ENCODE measurements around the gene CCT7. TPM values are rescaled to one million over a fixed set of nuclear protein-coding genes. Genes with fewer than 3 reads are reported as not detected.

Gene CCT7
- total RNA-seq, 1 experiment from 2014 or later, result 982 TPM

GRCh38 chr2:73263540-73264331, 29.6 kb downstream of the CCT7 start:
- no peak for DNase-seq (ENCODE audit: low spot score)
- in situ Hi-C loops (cut with HindIII; ENCODE audit: low sequenced_read_pairs), result no loop called here

GRCh38 chr2:73264332-73264606, 30.2 kb downstream of the CCT7 start:
- in situ Hi-C loops (cut with HindIII; ENCODE audit: low sequenced_read_pairs), result no loop called here
- DNase-seq (ENCODE audit: low spot score), result no peak

- in situ Hi-C loops (cut with HindIII; ENCODE audit: low sequenced_read_pairs), result no loop called here
- DNase-seq (ENCODE audit: low spot score), result no peak
Measured at GRCh38 chr2:73264783-73265182, 30.7 kb downstream of the CCT7 start.

GRCh38 chr2:73265298-73266060, 31.4 kb downstream of the CCT7 start:
- no peak for DNase-seq (ENCODE audit: low spot score)
- in situ Hi-C loops (cut with HindIII; ENCODE audit: low sequenced_read_pairs), result no loop called here

GRCh38 chr2:73266061-73266901, 32.2 kb downstream of the CCT7 start:
- DNase-seq (ENCODE audit: low spot score), result peak; percentile 37
- in situ Hi-C loops (cut with HindIII; ENCODE audit: low sequenced_read_pairs), result no loop called here

GRCh38 chr2:73267008-73267407, 32.9 kb downstream of the CCT7 start:
- in situ Hi-C loops (cut with HindIII; ENCODE audit: low sequenced_read_pairs), result no loop called here
- DNase-seq (ENCODE audit: low spot score), result no peak

GRCh38 chr2:73268366-73268829, 34.3 kb downstream of the CCT7 start:
- DNase-seq (ENCODE audit: low spot score), result no peak
- in situ Hi-C loops (cut with HindIII; ENCODE audit: low sequenced_read_pairs), result no loop called here

- in situ Hi-C loops (cut with HindIII; ENCODE audit: low sequenced_read_pairs), result no loop called here
- DNase-seq (ENCODE audit: low spot score), result peak; percentile 77
Measured at GRCh38 chr2:73268830-73269685, 35.0 kb downstream of the CCT7 start.

GRCh38 chr2:73269686-73270465, 35.8 kb downstream of the CCT7 start:
- in situ Hi-C loops (cut with HindIII; ENCODE audit: low sequenced_read_pairs), result no loop called here

GRCh38 chr2:73272270-73272669, 38.2 kb downstream of the CCT7 start:
- in situ Hi-C loops (cut with HindIII; ENCODE audit: low sequenced_read_pairs), result no loop called here
- DNase-seq (ENCODE audit: low spot score), result no peak

More at GRCh38 chr2:73269686-73270465, 35.8 kb downstream of the CCT7 start:
- peak; percentile 36 for DNase-seq (ENCODE audit: low spot score)

- DNase-seq (ENCODE audit: low spot score), result no peak
- in situ Hi-C loops (cut with HindIII; ENCODE audit: low sequenced_read_pairs), result no loop called here
Measured at GRCh38 chr2:73279852-73280251, 45.7 kb downstream of the CCT7 start.

- DNase-seq (ENCODE audit: low spot score), result peak; percentile 50
- in situ Hi-C loops (cut with HindIII; ENCODE audit: low sequenced_read_pairs), result no loop called here
Measured at GRCh38 chr2:73281244-73281643, 47.1 kb downstream of the CCT7 start.

GRCh38 chr2:73282924-73283544, 48.9 kb downstream of the CCT7 start:
- in situ Hi-C loops (cut with HindIII; ENCODE audit: low sequenced_read_pairs), result no loop called here
- DNase-seq (ENCODE audit: low spot score), result no peak

- DNase-seq (ENCODE audit: low spot score), result peak; percentile 66
- in situ Hi-C loops (cut with HindIII; ENCODE audit: low sequenced_read_pairs), result no loop called here
Measured at GRCh38 chr2:73283545-73284295, 49.6 kb downstream of the CCT7 start.

GRCh38 chr2:73284296-73285158, 50.4 kb downstream of the CCT7 start, which contains the start of gene FBXO41:
Gene FBXO41 (minus strand): TSS chr2:73284478. CDS start chr2:73269630, 14,848 bp downstream.
- peak; percentile 70 for DNase-seq (ENCODE audit: low spot score)
- in situ Hi-C loops (cut with HindIII; ENCODE audit: low sequenced_read_pairs), result no loop called here

GRCh38 chr2:73285159-73285739, 51.1 kb downstream of the CCT7 start:
- DNase-seq (ENCODE audit: low spot score), result peak; percentile 73
- in situ Hi-C loops (cut with HindIII; ENCODE audit: low sequenced_read_pairs), result no loop called here

Measured in G401 (cell line).